CD4-positive, alpha-beta T cell treated with Interferon alpha-2 for 1 hour (primary cell): ENCODE data around the gene CARD11.

Source experiments
- DNase-seq, 2 donors: peaks; one replicate each; pipeline ENCODE4 v3.0.0-alpha.2; 2020 to 2022

Gene CARD11

DNA sequence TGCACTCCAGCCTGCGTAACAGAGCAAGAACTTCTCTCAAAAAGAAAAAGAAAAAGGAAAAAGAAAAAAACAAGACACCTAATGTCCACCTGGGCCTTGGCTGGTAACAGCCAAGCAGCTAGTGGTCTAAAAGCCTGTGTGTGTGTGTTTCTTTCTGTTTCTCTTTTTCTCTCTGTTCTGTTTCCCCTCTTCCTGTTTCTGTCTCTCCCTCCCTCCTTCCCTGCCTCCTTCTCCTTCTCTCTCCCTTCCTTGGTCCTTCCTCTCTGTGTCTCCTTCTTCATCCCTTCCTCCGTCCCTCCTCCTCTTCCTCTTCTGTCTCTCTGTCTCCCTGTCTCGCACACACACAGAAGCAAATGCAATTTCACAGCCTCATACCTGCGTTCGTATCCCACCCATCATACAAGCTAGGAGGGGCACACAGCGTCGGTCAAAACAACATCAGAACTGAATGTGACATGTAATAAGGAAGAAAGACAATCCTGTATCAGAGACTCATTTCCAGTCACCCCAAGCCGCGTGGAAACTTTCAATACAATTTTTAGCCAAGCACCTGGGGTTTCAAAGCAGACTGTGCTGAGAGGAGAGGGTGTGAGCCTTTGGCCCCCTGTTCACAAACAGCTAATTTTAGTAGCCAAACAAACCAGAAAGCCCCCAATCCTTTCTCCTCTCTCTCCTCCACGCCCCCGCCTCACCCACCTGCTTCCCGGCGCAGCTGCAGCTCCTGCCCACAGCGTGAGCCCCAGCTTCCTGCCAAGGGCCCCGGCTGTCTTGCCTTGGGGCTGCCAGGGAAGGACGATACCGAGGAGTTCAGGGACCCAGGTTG lies 149.3 kb downstream of the CARD11 start:
- peak; percentile 39 to 46 for DNase-seq

GRCh38 chr7:2893411-2893861 lies 150.2 kb downstream of the CARD11 start:
- peak in 1 of 2 donors; percentile 11 for DNase-seq

- no peak for DNase-seq
These were observed 151.1 kb downstream of the CARD11 start for GRCh38 chr7:2892549-2892948.

- DNase-seq = no peak
These were observed 155.9 kb downstream of the CARD11 start for GRCh38 chr7:2887816-2888215.

DNA sequence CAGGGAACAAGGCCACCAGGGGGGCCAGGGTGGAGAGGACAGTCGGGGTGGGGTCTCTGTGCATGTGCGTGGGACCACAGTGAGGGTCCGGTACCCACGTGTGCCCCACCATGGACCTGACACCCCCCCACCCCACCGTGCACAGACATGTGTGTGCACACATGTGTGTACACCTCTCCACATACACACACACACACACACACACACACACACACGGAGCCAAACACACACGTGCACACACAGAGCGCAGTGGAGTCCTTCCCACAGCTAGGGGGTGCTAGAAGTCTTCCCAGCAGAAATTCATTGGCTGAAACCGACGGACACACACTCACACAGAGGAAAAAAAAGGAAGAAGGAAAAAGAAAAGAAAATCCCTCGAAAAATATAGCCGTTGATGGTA lies 156.8 kb downstream of the CARD11 start:
- DNase-seq = peak; percentile 64 to 78

GRCh38 chr7:2886391-2886790 lies 157.3 kb downstream of the CARD11 start:
- DNase-seq = no peak

- no peak for DNase-seq
These were observed 159.5 kb downstream of the CARD11 start for GRCh38 chr7:2884161-2884560.

- DNase-seq = no peak
These were observed 160.6 kb downstream of the CARD11 start for GRCh38 chr7:2883101-2883500.

GRCh38 chr7:2882111-2882510 lies 161.6 kb downstream of the CARD11 start:
- no peak for DNase-seq

DNA sequence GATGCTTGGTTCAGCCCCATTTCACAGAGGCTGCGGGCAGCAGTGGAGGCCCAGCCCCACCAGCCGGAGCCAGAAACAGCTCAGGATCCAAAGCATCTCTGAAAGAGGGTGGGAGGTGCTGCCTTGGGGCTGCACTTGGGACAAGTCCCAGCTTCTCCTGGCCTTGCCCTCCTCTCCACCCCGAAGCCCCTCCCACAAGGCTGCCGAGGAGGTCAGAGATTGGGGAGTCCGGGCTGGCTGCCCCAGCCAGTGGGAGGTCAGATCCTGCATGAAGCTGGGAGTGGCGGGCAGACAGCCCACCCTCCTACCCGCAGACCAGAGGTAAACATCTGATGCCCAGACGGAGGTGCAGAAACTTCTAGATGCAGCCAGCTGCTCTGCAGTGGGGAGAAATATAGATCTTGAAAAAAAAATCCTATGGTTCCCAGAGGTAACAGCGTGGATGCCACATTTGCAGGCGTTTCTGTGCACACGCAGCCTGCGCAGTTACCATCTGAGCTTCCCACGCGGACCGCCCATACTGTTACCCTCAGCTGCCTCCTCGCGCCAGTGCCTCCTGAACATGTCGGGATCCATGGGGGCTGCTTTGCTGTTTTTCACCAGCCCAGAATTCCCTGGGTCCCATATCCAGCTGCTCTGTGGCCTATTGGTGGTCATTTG lies 162.7 kb downstream of the CARD11 start:
- no peak for DNase-seq

- no peak for DNase-seq
These were observed 163.6 kb downstream of the CARD11 start for GRCh38 chr7:2880051-2880450.

GRCh38 chr7:2879354-2879753 lies 164.3 kb downstream of the CARD11 start:
- no peak for DNase-seq

DNA sequence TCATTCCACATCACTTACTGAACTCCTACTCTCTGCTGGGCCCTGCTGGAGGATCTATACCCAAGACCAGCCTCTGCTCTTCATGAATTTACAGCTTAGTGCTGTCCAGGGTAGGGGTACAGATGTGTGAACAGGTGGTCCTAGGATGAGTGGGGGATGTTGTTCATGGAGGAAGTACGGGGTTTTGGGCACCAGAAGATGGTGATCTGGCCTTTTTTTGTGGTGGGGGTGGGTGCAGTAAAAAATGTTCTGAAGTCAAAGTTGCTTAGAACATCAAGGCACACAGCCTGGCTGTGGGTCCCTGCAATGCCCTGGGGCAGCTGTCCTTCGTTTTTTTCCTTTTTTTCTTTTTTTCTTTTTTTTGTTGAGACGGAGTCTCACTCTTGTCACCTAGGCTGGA lies 165.4 kb downstream of the CARD11 start:
- DNase-seq = no peak

GRCh38 chr7:2876031-2876731 lies 167.5 kb downstream of the CARD11 start:
- no peak for DNase-seq

- no peak for DNase-seq
These were observed 169.7 kb downstream of the CARD11 start for GRCh38 chr7:2873686-2874551.

GRCh38 chr7:2873146-2873545 lies 170.5 kb downstream of the CARD11 start:
- DNase-seq = no peak

DNA sequence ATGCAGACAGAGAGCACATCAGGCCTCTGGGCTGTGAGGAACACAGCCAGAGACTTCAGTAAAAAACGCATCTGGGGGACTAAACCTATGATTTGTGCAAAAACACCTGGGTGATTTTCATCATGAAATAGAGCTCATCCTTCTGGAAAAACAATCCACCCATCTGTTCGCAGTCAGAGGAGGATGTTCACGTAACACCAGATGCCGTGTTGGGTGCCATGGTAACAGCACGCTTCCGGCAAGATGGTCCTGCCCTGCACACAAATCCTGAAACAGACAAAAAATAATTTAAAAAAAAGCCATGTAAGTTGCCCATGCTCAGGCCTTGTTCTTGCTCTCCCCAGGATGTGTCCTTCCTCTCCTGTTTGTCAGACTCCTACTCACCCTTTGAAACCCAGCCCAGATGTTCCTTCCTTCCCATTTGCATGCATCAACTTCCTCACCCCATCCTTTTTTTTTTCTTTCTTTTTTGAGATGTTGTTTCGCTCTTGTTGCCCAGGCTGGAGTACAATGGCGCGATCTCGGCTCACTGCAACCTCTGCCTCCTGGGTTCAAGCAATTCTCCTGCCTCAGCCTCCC lies 171.3 kb downstream of the CARD11 start:
- DNase-seq = no peak

DNA sequence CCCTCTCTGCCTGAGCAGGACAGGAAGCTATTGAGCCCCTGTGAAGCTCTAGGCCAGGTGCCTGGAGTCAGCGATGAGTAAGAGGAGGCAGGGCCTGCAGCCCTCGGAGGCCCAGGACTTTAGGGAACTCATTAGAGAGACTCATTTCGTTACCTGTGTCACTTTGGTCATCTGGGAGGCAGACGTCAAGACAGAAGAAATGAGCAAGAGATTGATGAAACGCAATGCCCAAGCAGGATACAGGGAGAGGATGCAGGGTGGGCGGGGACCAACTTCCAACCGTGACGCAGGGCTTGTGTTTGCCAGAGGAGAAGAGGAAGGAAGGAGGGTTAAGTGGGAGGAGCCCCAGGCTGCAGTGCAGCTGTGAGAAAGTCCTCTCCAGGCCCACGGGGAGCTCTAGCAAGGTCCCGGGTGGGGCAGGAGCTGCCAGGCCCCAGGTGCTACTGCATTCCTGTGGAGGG lies 173.2 kb downstream of the CARD11 start:
- peak; percentile 54 to 57 for DNase-seq

GRCh38 chr7:2869981-2870380 lies 173.7 kb downstream of the CARD11 start:
- DNase-seq = no peak

DNA sequence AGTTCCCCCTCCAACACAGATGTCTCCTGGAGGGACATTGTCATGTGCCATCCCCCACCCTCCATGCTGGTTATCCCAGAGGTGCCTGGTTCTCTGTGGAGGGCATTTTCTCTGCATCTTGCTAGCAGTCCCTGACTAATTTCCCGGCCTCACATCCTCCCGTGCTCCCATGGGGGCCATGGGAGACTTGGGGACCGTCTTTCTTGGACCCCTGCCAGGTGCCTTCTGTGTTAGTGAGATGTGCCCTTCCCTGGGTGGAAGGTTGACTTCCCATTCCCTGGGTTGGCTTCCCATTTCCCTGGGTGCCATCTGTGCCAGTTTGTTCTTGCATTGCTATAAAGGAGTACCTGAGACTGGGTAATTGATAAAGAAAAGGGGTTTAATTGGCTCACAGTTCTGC lies 177.1 kb downstream of the CARD11 start:
- no peak for DNase-seq

- peak; percentile 70 to 78 for DNase-seq
These were observed 178.5 kb downstream of the CARD11 start for GRCh38 chr7:2864999-2865670.
